ENCODE results near the gene JMJD7.

- no peak for TF ChIP-seq ZNF77 (CRISPR knock-in tag; IDR thresholded peaks at IDR 0.05)
- TF ChIP-seq GTF2F1 (IDR thresholded peaks at IDR 0.05; ENCODE audit: low read depth, low read length), result no peak
- TF ChIP-seq EP300 (IDR thresholded peaks at IDR 0.05; ENCODE audit: low read length), result no peak
- TF ChIP-seq CBX8 (IDR thresholded peaks at IDR 0.05; ENCODE audit: borderline replicate concordance, extremely low read depth, low read depth, low read length, poor library complexity, severe bottlenecking), result no peak
- TF ChIP-seq MAX (CRISPR knock-in tag; IDR thresholded peaks at IDR 0.05), result no peak
- no peak for TF ChIP-seq ARID2 (IDR thresholded peaks at IDR 0.05)
- TF ChIP-seq CTCF (IDR thresholded peaks at IDR 0.05 in 2 of 3, conservative IDR thresholded peaks at IDR 0.05 in 1 of 3; ENCODE audit: insufficient read depth in 2 of 3, low read depth in 1 of 3, low read length in 3 of 3), result no peak
- no peak for TF ChIP-seq FOXP4 (CRISPR knock-in tag; IDR thresholded peaks at IDR 0.05; ENCODE audit: borderline replicate concordance)
These were observed 50.4 kb downstream of the JMJD7 start for GRCh38 chr15:41878355-41878699.
